Right lobe of liver (tissue), 6 donors: Measurements from ENCODE around the gene NCOA1. TPM values are rescaled to one million over a fixed set of nuclear protein-coding genes. Genes with fewer than 3 reads are reported as not detected.

Experiments
- ATAC-seq, 4 donors: fragments of 200-7000 bp; cut with Tn5 transposase; one replicate each; pipeline ENCODE4 v1.9.1; 2020; ENCODE audit warnings: mild to moderate bottlenecking in 4 of 4, moderate library complexity in 4 of 4
- DNase-seq, 3 donors: peaks; one replicate each; pipeline ENCODE4 v3.0.0-alpha.2; 2020
- H3K27ac ChIP-seq, 3 donors: fragments of 200-600 bp; one replicate each; pipeline ENCODE4 v1.8.0; 2022
- H3K27me3 ChIP-seq, 2 donors: fragments of 200-600 bp; one replicate each; pipeline ENCODE4 v1.8.0; 2022
- H3K36me3 ChIP-seq, 4 donors: fragments of 200-600 bp; sonication (generic) in 1 of 4; one replicate each; pipeline versions ENCODE4 v1.5.1 to v1.8.0; 2017 to 2022; ENCODE audit warnings: control low read depth in 1 of 4
- H3K4me1 ChIP-seq, 4 donors: fragments of 200-600 bp; sonication (generic) in 1 of 4; one replicate each; pipeline versions ENCODE4 v1.5.1 to v1.8.0; 2017 to 2022; ENCODE audit warnings: control low read depth in 1 of 4
- H3K4me3 ChIP-seq, 3 donors: fragments of 200-600 bp; one replicate each; pipeline ENCODE4 v1.8.0; 2022
- H3K9me3 ChIP-seq, 4 donors: fragments of 200-600 bp; sonication (generic) in 1 of 4; one replicate each; pipeline versions ENCODE4 v1.5.1 to v1.8.0; 2017 to 2022; ENCODE audit warnings: control low read depth in 1 of 4
- POLR2A ChIP-seq: fragments of 450-650 bp; IDR thresholded peaks from one replicate; pipeline ENCODE4 v1.6.1; 2017; ENCODE audit warnings: antibody characterized with exemption, mild to moderate bottlenecking
- WGBS: methylation state at CpG from one replicate; pipeline ENCODE4 v1.1.6; 2018; ENCODE audit warnings: low coverage, low lambda C conversion rate; ENCODE audit not compliant: insufficient coverage; ENCODE audit errors: missing lambda C conversion rate; 5-methylcytosine and 5-hydroxymethylcytosine counted together
- intact Hi-C, 2 donors: fragments of 100-400 bp; cut with DNase I; formaldehyde crosslinking; loops; one replicate each; pipeline versions ENCODE4 v1.11.2 to v1.14.1; 2022
- total RNA-seq, 6 experiments: library from RNA; depleted of rRNA in 2 of 6; stranded (reverse); fragments of >200 nt in 2 of 6; fragmentation: NEBNext Ultra II Directional in 3 of 6; extraction: Animal tissue kit (Norgen Biotek cat#: 25700) in 3 of 6; gene quantifications; one replicate each; pipeline versions ENCODE4 v1.1.0 to v1.2.4, GENCODE V29; 2016 to 2023
- TF ChIP-seq, protein P1 (sequence below), 4 donors: fragments of 200-600 bp in 3 of 4; fragments of 450-650 bp in 1 of 4; IDR thresholded peaks; one replicate each; pipeline versions ENCODE4 v1.5.1 to v1.8.0; 2016 to 2022; ENCODE audit warnings: antibody characterized with exemption in 4 of 4, mild to moderate bottlenecking in 2 of 4
- donor health status: DM: no; HTN: yes; CAD: no.
- donor health status: DM: no; HTN: no; CAD: no.
- donor health status: DM: no; HTN: no; CAD: no.
- donor health status: DM: no; HTN: yes; CAD: no.
- donor health status: DM: no; HTN: yes; CAD: no.

The NCOA1 gene
- total RNA-seq, 6 experiments from 2014 or later: 13.5 to 18.9 (median 16.4) TPM

DNA sequence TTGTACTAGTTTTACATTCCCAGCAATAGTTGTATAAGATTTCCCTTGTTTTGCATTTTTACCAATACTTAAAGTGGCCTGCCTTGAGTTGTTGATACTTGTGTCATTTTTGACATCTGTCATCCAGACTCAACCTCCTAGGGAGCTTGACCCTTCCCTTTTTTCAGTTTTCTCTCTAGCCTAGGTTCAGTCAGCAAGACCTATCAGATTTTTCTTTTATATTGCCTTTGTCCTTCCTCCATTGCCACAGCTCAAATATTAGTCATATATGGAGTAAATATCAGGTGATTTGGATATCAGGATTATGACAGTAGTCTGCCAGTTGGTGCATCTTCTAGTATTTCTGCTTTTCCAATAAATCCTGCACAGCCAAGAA is 315.6 kb downstream of the NCOA1 start:
- no peak for DNase-seq
- TF ChIP-seq, protein P1, sequence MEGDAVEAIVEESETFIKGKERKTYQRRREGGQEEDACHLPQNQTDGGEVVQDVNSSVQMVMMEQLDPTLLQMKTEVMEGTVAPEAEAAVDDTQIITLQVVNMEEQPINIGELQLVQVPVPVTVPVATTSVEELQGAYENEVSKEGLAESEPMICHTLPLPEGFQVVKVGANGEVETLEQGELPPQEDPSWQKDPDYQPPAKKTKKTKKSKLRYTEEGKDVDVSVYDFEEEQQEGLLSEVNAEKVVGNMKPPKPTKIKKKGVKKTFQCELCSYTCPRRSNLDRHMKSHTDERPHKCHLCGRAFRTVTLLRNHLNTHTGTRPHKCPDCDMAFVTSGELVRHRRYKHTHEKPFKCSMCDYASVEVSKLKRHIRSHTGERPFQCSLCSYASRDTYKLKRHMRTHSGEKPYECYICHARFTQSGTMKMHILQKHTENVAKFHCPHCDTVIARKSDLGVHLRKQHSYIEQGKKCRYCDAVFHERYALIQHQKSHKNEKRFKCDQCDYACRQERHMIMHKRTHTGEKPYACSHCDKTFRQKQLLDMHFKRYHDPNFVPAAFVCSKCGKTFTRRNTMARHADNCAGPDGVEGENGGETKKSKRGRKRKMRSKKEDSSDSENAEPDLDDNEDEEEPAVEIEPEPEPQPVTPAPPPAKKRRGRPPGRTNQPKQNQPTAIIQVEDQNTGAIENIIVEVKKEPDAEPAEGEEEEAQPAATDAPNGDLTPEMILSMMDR (IDR thresholded peaks at IDR 0.05): no peak
- TF ChIP-seq POLR2A: no peak
- Histone ChIP-seq H3K27ac (no peak overlapping the region), H3K27me3 (no peaks in the 10 kb centered on the region), H3K36me3 (peaks cover 0 to 2% (median 0%) of the 10 kb centered on the region in 4 donors), H3K9me3 (no peaks in the 10 kb centered on the region), H3K4me3 (no peak overlapping the region), H3K4me1 (no peaks in the 10 kb centered on the region)
- intact Hi-C loops: no loop called here
- ATAC-seq: no peak

DNA sequence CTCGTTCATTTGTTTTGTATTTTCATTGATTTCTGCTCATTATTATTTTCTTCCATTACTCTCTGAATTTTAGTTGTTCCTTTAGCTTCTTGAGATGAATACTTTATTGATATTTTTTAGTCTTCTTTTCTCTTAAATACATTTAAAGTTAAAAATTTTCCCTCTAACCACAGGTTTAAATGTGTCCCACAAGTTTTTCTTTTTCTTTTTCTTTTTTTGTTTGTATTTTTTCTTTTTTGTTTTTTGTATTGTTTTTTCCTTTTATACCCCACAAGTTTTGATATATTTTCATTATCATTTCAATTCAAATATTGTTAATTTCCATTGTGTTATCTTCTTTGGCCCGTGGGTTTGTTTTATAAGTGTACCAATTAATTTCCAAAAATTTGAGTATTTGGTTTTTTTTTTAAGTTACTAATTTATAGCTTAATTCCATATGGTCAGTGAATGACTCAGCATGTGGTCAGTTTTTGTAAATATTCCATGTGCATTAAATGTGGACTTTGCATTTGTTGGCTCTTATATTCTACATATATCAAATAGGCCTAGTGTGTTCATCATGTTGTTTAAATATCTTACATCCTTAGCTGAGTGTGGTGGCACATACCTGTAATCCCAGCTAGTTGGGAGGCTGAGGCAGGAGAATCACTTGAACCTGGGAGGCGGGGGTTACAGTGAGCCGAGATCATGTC is 318.4 kb downstream of the NCOA1 start:
- no peak for DNase-seq

DNA sequence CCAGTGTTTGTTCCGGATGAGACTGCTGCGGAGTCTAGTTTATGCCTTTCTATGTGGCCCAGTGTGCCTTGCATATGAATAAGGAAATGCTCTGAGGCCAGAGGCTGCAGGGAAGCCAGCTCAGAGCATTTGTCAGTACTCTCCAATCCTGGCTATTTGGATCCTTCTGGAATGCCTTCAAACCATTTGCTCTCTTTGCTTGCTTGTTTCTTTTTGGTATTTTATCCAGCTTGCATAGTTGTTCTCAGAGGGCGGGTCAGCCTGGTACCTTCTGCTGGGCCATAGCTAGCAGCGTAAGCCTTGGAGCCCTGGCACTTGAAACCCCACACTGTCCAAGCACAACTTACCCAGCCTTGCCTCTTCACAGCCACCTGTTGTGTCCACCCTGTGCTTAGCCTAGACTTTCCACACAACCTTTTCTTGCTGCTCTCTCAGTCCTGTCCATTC is 322.7 kb downstream of the NCOA1 start:
- no peaks in the 10 kb centered on the region for H3K27me3 ChIP-seq
- no peaks in the 10 kb centered on the region for H3K36me3 ChIP-seq
- intact Hi-C loops: no loop called here
- no peak overlapping the region for H3K4me3 ChIP-seq
- no peak for DNase-seq
- TF ChIP-seq, protein P1 (IDR thresholded peaks at IDR 0.05): no peak
- no peak for TF ChIP-seq POLR2A
- peaks cover 0 to 6% (median 0%) of the 10 kb centered on the region in 4 donors for H3K4me1 ChIP-seq
- H3K9me3 ChIP-seq: no peaks in the 10 kb centered on the region
- no peak for ATAC-seq
- WGBS: 100% methylated on average over 2 of the region's 4 CpGs
- H3K27ac ChIP-seq: no peak overlapping the region

More for the DNA sequence above, 318.4 kb downstream of the NCOA1 start:
- Histone ChIP-seq H3K4me3 (no peak overlapping the region), H3K4me1 (no peaks in the 10 kb centered on the region), H3K27ac (no peak overlapping the region), H3K27me3 (no peaks in the 10 kb centered on the region), H3K36me3 (peaks cover 0 to 2% (median 0%) of the 10 kb centered on the region in 4 donors), H3K9me3 (no peaks in the 10 kb centered on the region)
- TF ChIP-seq, protein P1 (IDR thresholded peaks at IDR 0.05): no peak
- no peak for TF ChIP-seq POLR2A
- ATAC-seq: no peak
- intact Hi-C loops: no loop called here
- 83% methylated on average over 4 of the region's 4 CpGs for WGBS

DNA sequence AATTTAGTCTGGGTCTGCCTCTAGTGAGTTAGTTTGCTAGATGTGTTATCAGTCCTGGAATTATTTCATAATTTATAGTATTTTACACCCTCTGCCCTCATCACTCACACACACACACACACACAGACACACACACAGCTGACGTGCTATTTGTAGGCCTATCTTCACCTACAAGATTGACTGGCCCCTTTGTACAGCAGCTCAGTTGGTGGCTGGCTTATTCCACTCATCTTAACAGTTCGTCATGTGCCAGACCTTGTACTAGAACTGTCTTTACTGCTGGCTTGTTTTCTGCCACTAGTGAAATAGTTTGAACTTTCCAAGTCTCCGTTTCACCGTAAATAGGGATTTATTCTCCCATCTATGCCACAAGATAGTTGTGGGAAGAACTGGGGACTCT is 323.5 kb downstream of the NCOA1 start:
- DNase-seq: no peak
- no peak for ATAC-seq
- intact Hi-C loops: no loop called here
- H3K36me3 ChIP-seq: no peaks in the 10 kb centered on the region
- no peaks in the 10 kb centered on the region for H3K9me3 ChIP-seq
- TF ChIP-seq, protein P1 (IDR thresholded peaks at IDR 0.05): no peak
- TF ChIP-seq POLR2A: no peak
- no peaks in the 10 kb centered on the region for H3K27me3 ChIP-seq
- no peak overlapping the region for H3K27ac ChIP-seq
- H3K4me3 ChIP-seq: no peak overlapping the region
- WGBS: 90% methylated on average over 4 of the region's 4 CpGs
- H3K4me1 ChIP-seq: peaks cover 0 to 6% (median 0%) of the 10 kb centered on the region in 4 donors
